ENCODE measurements around the gene ZNF804B.

The ZNF804B gene

DNA sequence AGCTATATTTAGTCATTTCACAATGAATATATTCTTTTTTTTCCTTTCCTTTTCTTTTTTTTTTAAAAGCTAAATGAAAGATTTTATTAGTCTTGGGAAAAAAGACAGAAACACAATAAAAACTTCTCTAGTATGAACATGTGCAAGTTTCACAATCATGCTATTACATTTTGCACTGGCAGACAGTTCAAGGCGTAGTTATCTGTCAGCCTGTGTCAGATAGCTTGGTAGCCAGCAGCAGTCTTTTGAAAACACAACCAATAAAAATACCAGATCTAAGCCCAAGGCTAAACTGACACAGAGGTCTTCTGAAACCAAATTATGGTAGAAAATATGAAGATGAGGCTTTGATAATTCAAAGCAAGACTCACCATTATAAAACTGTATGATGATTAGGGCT is 241.8 kb downstream of the ZNF804B start:
- no peak for DNase-seq

DNA sequence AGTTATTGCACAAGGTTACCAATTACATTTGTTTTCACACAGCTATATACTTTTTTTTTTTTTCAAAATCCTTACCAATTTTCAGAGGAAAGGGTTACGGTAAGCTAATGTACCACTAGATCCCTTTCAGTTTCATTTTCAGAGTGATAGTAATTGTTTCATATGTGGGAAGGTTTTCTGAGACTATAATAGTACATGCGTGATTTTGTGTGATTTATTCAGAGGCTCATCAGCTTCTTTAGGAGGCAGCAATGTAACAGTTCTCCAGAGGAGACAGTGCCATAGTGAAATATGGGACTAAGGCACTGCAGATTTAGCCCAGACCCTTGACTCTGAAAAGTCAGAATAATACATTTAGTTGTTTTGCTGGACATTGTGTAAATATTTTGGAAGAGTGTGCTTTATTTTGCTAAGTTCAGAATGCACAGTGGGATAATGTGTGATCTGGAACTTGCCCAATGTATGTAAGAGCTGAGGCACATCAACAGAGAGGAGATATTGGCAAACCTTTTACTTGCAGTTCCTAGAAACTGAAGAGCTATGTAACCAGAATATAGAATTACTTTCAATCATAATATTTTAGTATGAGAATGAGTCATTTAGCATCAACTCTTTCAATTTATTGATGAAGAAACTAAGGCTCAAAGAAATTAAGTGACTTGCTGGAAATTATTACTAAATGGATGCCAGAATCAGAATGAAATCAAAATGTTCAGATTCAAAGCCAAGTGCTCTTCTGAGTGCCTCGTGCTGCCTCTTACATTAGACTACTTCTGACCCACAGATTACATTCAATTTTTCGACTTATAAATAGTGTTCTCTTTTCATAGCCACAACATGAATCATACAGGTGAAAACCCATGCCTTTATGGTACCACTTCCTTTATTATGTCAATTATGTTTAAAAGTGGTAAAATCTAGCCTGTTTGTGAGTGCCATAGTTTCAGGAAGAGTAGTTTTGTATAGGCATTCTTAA is 243.8 kb downstream of the ZNF804B start:
- DNase-seq, result no peak

- no peak for DNase-seq
Measured at GRCh38 chr7:89012016-89012415, 252.5 kb downstream of the ZNF804B start.

DNA sequence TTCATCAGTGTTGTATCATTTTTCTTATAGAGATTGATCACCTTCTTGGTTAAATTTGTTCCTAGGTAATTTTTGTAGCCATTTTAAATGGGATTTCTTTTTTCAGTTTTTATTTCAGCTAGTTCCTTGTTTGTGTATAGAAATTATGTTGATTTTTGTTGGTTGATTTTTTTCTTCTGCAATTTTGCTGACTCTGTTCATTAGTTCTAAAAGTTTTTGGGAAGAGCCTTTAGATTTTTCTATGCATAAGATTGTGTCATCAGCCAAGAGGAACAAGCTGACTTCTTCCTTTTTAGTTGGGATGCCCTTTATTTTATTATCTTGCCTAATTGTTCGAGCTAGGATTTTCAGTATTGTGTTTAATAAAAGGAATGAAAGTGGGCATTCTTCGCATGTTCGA is 258.2 kb downstream of the ZNF804B start:
- DNase-seq, result no peak

- DNase-seq, result no peak
Measured at GRCh38 chr7:89021741-89022140, 262.2 kb downstream of the ZNF804B start.

- no peak for DNase-seq
Measured at GRCh38 chr7:89023206-89023605, 263.7 kb downstream of the ZNF804B start.

DNA sequence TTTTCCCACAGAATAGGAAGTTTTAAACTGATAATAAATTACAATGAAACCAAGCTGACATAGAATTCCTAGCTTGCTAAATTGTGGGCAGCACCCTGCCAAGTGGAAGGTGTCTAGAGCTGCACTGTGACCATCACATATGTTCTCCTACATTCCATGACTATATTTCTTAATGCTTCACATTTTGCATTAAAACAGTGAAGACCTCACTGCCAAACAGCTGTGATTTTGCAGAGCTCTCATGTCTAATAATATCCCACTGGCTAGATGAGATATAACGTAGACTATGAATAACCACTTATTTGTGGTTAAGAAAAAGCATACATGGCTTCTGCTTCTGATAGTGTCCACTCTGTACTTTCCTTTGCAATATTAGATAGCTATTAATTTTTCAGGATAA is 264.4 kb downstream of the ZNF804B start:
- no peak for DNase-seq

DNA sequence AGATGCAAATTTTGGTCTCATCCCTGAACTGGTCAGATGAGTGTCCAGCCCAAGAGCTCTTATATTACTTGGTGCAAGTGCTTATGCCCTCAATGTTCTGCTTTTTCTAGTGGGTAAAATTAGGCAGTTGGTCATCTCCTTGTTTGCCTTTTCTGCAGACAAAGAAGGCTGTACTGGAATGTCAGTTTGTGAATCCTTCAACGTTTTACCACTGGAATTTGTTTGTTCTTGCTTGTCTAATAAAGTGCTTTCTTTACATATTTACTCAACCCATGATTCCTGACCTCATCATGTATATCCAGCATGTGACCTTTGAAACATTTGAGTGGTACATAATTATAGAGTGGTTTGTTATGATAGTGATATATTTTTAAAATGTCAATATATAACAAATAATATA is 268.3 kb downstream of the ZNF804B start:
- DNase-seq, result no peak

- no peak for DNase-seq
Measured at GRCh38 chr7:89028319-89028718, 268.8 kb downstream of the ZNF804B start.

- peak; percentile 4 for DNase-seq
Measured at GRCh38 chr7:89029864-89030263, 270.4 kb downstream of the ZNF804B start.

- DNase-seq, result no peak
Measured at GRCh38 chr7:89041240-89041639, 281.7 kb downstream of the ZNF804B start.

DNA sequence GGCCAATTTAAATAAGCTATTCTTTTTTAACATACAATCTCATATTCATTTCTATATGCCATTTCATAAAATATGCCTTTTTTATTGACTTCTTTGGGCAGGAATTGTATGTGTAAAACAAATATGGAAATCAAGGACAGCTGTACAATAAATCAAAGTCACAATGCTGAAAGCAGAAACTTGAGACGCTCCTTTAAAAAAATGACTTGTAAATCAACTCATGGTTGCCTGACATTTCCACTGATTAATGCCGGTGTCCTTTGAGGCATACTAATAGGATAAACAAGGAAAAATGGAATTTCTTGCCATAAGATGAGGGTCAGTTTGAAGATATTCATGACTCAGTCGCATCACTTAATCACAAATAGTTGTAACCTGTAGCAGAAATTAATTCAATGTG is 283.4 kb downstream of the ZNF804B start:
- no peak for DNase-seq

- DNase-seq, result no peak
Measured at GRCh38 chr7:89049043-89049442, 289.5 kb downstream of the ZNF804B start.

DNA sequence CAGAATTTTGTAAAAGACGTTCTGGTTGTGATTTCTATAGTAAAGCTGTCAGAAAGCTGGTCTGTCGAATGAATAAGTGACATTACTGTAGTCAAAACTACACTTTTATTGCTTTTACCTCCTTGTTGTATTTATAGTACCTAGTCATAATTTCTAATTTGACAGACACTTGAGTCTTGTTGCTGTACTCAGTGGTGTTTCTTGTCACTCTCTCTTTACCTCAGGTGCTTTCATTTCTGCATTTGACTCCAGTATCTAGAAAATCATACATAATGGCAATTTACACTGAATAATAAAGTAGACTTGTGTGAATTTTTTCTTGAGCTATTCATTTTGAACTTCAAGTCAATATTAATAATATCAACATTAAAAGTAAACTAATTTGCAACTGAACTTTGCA is 293.6 kb downstream of the ZNF804B start:
- DNase-seq, result no peak

- peak; percentile 16 for DNase-seq
Measured at GRCh38 chr7:89054361-89054760, 294.9 kb downstream of the ZNF804B start.

DNA sequence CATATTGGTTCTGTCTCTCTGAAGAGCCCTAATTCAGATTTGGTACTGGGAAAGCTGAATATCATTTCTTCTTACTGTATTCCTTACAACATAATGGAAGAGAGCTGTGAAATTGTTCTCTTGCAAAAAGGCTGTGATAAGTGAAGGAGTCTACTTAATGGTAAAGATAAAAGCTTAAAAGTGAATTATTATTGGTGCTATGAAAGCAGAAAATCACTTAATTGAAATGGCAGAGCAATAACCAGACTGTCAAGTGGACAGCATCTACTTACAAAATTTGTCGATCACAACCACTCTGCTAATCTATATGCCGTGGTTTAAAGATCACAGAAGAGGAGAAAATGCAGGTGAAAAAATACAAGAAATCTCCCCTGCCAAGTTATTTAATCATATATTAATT is 300.7 kb downstream of the ZNF804B start:
- DNase-seq, result no peak

GRCh38 chr7:89064831-89065230 is 305.3 kb downstream of the ZNF804B start:
- DNase-seq, result no peak

GRCh38 chr7:89067048-89067447 is 307.5 kb downstream of the ZNF804B start:
- DNase-seq, result no peak

DNA sequence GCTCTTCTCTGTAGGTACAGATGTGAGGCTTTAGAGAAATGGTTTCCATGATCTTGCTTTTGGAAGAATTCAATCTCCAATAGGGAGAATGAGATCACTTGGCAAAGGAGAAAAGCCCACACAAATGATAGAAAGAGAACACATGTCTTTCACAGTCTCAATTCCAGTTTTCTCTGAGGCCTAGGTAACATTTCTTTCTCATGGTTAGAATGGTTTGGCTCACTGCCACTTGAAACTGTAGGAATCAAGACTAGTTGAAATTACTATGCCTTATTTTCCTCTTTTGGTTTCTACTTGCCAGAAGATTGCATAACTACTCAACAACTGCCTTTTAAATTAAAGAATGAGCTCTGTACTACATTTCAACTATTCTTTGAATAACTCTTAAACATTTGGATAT is 312.6 kb downstream of the ZNF804B start:
- peak; percentile 31 for DNase-seq

DNA sequence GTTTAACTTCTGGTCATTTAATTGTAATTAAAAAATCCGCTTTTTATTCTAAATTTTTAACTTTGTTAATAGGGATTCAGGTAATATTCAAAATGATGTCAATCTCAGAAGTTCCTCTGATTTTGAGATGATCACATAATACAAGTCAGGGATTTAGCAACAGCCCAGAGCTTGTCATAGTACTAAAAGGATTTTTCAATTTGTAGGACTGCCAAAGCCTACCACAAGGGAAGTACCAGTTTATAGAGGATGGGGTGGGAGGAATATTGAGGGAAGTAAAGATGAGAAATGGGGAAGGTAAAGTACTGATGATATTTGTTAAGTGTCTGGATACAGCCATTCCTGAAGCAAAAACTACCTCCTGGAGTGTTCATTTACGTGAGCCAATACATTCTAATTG is 314.3 kb downstream of the ZNF804B start:
- no peak for DNase-seq

DNA sequence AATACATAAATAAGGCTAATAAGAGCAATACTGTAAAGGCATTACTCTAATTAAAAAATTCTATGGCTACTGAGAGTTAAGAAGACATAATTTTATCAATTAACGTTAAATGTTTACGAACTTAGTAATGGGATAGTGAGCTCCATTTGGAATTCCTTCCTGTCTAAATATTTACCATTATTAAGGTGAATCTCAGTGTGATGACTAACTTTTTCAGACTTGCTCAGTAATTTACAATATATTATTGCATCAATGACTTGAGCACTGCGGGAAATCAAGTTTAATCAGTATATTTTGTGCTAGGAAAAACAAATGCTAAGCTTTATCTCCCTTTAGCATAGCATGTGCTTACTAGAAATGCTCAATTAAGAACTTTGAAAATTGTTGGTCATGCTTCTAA is 318.5 kb downstream of the ZNF804B start:
- no peak for DNase-seq

DNA sequence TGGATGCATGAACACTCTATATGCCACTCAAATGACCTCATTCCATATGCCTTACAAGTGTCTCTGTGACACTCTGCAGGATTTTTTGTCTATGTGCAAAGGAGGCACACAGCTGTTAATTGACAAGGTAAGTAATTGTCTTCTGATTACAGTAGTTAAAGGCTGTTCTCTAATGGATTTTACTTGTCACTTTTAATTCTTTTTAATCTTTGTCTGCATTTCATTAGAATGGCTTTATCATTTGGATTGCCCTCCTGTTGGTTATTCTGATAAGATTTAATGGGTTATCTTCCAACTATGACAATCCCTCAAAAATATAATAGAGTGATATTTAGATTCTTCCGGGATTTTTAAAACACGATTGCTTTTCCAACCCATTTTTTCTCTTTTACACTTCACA is 326.1 kb downstream of the ZNF804B start:
- no peak for DNase-seq

DNA sequence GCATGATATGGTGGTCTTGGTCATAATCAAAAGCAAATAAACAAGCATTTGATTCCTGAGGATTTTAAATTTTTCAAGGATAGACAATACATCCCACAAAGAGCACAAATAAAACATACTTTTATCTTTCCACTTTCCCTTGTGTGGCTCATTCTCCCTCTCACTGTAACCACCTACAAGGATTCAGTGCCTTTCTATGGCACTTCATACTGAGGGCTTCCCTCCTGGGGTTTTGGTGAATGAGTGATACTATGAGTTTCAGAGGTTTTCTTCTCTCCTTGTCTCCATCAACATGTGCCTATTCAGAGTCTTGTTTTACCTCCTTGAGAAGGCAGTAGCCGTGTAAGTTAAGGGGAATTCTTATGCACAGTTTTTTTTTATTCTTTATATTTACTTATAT is 332.1 kb downstream of the ZNF804B start:
- DNase-seq, result no peak

DNA sequence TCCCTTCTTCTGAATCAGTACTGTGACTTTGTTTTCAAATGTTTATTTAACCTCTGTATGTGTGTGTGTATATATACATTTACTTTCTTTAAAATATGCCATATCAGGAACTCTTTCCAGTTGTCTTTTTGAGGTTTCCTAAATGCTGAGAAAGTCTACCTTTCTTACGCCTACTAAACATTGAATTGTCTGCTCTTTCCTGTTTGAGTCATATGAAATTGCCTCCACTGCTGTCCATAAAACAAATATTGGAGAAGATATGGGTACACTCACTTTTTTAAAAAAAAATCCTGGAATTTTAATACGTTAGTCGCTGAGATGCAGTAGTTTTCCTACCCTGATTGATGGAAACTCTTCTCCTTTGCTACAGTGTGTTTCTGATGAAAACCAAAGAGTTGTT is 334.8 kb downstream of the ZNF804B start:
- no peak for DNase-seq

DNA sequence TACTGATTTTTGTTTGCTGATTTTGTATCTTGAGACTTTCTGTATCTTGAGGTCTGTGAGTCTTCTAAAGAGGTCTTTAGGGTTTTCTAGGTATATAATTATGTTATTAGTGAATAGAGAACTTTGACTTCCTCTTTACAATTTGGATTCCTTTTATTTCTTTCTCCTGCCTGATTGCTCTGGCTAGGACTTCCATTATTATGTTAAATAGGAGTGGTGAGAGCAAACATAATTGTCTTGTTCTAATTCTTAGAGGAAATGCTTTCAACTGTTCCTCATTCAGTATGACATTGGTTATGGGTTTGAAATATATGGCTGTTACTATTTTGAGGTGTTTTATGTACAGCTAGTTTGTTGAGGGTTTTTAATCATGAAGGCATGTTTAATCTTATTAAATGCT is 344.1 kb downstream of the ZNF804B start:
- DNase-seq, result no peak

Data from hematopoietic multipotent progenitor cell treated with erythropoietin and hydrocortisone succinate and interleukin-3 and kit ligand, for 6 days (in vitro differentiated cells).